ENCODE measurements around the gene BCDIN3D.

The BCDIN3D gene

DNA sequence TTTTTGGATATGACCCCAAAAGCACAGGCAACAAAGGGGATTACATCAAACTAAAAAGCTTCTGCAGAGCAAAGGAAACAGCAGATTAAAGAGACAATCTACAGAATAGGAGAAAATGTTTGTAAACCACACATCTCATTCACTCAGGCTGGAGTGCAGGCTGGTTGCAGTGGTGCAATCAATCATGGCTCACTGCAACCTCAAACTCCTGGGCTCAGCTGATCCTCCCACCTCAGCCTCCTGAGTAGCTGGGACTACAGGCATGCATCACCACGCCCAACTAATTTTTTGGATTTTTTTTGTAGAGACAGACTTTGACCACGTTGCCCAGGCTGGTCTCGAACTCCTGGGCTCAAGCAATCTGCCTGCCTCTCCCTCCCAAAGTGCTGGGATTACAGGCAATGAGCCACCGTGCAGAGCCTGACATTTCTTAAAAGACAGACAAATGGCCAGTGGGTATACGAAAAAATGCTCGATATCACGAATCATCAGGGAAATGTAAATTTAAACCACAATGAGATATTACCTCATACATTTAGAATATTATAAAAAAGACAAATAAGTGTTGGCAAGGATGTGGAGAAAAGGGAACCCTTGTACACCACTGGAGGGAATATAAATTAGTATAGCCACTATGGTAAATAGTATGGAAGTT is 24.5 kb downstream of the BCDIN3D start:
- DNase-seq: peak; percentile 47

DNA sequence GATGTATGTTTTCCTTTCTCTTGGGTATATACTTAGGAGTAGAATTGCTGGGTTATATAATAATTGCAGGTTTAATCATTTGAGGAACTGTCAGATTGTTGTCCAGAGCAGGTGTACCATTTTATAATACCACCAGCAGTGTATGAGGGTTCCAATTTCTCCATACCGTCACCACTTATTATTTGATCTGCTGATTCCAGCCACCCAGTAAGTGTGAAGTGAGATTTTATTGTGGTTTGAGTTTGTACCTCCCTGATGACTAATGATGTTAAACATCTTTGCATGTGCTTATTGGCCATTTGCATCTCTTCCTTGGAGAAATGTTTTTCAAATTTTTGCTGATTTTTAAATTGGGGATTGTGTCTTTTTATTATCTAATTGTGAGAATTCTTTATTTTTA is 29.8 kb downstream of the BCDIN3D start:
- no peak for DNase-seq

DNA sequence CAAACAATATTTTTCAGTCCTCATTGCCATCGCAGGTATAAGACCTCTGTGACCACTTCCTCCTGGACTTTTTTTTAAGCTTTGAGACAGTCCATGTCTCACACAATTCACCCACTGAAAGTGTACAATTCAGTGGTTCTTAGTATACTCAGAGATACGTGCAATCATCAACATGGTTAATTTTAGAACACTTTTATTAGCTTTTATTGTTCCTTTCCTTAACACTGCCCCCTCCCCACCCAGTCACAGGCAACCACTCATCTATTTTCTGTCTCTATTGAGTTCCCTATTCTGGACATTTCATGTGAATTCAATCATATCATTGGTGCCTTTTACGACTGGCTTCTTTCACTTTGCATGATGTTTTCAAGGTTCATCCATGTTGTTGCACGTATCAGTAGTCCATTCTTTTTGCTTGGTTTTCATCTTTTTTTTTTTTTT is 30.9 kb downstream of the BCDIN3D start:
- DNase-seq: no peak

DNA sequence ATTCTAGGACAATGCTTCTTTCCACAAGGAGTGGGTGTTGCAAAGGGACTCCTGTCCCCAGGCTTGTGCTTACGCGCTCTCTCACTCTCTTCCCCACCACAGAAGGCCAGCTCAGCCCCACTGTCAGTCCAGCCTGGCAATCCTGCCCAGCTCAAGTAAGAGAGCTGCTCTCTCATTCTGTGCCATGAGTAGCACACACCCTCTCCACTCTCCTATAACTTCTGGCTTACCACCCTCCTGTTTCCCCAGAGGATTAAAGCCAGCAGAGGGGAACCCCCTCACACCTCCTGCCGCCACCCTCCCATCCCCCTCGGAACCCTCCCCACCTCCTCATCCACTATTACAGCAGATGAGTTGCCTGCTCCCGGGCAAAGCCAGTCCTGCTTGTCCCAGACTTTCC is 31.8 kb downstream of the BCDIN3D start:
- peak; percentile 61 for DNase-seq

DNA sequence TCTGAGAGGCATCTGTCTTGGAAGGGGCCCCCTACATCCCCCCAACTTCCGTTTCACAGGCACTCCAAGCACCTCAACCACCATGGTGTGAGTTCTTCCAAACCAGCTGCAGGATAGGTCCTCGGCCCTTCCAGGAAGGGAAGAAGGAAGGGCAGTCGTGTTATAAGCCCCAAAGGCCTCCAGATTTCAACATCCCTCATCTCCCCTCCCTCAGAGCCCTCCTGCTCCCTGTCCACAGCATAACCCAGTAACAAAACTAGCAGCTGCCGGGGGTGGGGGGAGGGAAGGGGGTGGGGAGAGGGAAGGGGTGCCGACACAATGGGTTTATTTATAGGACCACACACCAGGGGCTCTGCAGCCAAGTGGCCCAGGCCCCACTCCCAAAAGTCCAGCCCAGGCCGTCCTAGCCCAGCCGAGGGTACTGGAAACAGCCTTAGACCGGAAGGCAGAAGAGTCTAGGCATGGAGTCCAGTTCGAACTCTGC is 33.0 kb downstream of the BCDIN3D start:
- DNase-seq: peak; percentile 75

DNA sequence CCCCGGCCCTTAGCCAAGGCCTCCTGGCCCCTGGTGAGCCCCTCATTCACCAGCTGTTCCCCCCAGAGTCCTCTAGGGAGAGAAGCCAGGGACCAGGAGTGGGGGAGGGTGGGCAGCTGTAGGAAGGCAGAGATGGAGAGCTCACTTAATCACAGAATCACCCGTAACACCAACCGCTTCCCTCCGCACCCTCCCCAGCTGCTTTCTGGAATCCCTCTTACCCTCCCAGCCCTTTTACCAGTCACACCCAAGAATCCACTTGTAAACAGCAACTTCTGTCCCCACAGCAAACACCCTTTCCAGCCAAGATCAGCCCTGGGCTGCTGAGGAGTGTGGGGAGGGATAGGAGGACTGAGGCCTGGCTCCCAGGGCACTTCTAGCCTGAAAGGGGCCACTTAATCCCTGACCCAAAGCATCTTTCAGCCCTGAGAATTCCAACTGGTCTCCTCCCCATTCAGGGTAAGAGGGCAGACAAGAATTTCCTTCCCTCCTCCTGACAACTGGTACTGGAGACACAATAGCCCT is 33.5 kb downstream of the BCDIN3D start:
- peak; percentile 85 for DNase-seq

DNA sequence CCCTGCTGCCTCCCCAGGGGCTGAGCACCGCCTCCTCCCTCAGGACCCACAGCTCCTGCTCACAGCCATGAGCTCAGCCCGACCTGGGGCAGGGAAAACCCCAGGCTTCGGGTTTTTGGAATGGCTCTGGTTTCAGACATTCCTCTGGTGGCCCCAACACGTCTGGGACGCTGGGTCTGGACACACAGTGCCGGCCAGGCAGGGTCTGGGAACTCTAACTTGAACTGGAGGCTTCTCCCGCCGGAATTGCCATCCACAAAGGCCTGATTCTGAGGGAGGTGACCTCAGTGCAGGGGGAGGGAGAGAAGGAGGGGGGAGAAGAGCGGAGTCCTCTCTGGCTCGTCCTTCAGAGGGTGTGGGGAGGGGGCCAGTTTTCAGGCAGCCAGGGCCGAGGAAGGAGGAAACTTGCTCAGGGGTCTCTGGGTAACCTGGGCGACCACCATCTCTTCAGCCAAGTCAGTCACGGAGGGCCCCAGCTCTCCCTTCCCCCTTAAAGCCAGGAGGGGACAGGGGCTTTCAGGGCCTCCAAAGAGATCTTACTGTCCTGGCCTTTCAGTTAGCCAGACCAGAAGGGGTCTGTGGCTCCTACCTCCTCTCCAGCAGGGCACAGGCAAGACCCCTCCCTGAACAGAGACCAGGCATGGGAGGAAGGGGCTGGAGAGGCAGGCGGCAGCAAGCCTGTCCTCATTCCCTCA is 34.1 kb downstream of the BCDIN3D start:
- peak; percentile 99 for DNase-seq

DNA sequence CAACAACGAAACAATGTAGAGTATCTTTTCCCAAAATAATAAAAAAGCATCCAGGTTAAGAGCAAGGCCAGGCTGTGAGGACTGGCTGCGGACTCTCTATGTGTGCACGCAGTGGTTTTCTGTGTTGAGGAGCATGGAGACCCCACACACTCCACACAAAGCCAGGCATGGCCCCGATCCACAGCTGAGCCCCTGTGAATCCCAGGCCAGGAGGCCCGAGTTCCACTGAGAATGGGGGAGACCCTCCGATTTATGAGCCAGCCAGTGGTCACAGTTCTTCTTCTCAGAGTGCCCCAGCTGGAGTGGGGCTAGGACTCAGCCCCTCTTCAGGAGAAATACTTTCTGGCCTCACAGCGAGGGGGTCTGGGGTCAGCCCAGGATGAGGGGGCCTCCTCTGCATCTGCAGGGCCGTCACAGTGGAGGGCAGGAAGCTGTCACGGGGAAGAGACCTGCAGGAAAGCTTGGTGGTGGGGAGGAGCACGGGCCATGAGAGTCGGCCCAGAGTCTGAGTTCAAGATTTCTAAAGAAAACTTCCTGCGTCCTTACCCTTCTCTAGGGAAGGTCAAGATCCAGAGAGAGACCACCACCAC is 34.8 kb downstream of the BCDIN3D start:
- DNase-seq: no peak

DNA sequence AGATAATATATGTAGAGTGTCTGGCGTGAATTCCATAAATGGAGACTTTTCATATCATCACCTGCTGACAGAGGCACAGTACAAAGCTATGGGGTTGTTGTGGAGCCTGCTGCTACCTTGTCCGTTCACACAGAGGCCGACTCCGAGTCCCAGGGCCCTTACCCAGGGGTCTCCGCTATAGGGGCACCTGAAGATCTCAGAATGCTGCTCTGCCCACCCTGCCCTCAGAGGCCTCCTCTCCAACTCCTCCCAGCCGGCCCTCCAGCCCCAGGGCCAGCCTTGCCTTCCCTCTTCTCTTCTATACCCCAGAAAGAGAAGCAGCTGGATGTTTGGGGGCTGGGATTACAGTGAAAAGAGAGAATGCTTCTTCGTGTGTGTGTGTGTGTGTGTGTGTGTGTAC is 36.0 kb downstream of the BCDIN3D start:
- DNase-seq: no peak

DNA sequence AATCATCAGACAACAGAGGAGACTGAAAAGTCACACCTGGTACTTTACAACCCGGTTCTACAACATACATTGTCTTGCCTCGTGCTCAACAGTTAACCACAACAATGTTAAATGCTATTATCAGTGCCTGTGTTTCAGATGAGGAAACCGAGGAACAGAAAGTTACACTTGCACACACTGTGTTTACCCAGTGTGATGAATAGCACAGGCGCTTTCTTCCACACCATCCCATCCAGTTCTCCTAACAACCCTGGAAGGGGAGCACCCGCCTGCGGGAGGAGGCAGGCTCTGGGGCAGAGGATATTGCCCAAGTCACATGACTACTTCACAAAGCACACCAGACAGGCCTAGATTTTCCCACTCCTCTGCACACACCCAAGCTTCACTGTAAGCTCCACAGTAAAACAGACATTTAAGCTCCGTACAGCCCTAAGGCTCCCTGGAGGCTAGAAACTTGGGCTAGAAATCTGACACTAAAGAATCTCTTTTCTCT is 36.5 kb downstream of the BCDIN3D start:
- DNase-seq: no peak

DNA sequence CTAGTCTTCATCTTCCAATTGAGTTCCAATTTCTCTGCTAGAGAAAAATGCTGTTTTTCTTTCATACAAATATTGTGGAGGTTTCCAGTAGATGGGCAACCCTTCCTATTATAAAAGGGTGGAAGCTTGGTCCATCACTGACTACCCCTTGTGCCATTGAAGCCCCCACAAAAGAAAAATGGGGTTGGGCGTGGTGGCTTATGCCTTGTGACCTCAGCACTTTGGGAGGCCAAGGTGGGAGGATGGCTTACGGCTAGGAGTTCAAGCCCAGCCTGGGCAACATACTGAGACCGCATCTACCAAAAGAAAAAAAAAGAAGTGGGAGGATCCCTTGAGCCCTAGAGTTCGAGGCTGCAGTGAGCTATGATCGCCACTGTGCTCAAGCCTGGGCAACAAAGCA is 37.5 kb downstream of the BCDIN3D start:
- no peak for DNase-seq

DNA sequence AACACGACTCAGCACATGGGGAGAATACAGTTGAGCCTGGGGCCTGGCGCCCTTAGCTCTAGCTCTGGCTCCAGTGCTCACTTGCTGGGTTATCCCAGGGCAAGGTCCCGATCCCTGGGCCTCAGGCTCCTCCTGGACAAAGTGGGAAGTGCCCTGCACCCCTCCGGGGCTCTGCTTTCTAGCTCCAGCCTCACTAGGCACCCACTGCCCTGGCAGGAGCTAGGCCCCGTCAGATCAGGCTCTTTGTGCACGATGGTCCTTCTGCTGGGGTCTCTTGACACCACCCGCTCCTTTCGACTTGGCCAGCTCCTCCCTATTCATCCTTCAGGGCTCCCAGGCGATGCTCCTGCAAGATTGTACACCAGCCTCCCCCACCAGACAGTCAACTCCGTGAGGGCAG is 38.1 kb downstream of the BCDIN3D start:
- no peak for DNase-seq

DNA sequence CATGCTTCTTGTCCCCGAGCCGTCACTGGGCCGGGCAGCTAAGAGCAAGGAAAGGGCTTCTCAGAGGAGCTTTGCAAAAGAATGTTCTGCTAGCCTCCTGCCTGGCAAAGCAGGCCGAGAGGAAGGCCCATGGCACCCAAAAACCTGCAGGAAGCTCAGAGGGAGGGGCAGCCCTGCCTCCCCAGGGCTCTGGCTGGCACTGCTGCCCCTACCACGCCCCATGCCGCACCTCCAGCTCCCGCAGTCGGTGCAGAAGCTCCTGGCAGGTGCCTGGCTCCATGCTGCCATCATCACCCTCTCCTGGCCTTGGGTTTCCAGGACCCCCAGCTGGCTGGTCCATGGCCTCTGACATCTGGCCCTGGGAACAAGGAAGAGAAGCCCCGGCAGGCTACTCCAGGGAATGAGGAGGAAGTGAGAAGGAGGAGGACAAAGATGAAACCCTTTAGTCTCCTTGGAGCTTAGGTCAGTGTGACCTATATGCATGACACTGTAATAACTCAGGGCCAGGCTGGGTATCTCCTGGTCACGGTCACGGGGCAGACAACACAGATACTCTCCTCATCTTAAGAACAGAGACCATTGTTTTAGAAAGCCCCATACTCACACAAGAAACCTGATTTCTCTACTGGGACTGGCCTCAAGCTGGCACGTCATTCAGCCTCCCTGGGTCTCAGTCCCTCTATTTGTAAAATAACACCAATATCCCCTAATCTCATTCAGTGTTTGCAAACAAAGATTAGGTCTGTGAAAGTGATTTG is 39.0 kb downstream of the BCDIN3D start:
- DNase-seq: no peak

DNA sequence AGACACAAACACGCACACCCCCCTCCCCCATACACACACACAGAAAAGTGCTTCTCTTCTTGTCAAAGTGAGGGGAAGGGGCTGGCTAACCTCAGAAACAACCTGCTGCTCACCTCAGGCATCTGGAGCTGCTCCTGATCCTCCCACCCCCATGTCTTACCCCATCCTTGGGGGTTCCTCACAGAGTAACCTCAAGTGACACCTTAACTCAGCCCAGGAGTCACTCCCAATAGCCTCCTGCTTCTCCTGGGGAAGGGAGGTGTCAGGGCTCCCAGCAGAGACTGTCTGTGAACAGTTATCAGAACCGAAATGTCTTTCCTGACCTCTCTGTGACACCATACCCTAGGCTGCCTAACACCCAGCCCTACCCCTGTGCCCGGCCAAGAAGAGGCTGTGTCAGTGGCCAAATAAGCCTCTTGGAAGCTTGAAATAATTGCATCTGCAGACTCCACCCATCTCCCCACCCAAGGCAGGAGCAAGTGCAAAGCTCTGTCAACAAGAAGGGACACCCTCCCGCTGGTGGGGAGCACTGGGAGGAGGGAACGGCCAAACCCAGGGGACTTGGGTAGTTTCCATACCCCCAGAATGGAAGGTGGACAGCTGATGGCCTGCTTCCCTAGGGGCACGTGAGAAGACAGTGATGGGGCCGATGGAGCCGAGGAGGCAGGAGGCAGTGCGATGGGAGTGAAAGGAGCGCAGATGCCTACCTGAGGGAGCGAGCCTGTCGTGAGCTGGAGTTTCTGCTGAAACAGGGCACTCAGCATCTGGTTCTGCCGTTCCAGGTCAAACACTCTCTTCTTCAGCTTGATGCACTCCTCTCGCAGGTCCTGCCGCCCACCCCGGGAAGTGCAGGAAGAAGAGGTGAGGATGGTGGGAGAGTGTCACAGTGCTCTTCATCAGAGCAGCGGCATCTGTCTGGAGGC is 41.5 kb downstream of the BCDIN3D start:
- no peak for DNase-seq

DNA sequence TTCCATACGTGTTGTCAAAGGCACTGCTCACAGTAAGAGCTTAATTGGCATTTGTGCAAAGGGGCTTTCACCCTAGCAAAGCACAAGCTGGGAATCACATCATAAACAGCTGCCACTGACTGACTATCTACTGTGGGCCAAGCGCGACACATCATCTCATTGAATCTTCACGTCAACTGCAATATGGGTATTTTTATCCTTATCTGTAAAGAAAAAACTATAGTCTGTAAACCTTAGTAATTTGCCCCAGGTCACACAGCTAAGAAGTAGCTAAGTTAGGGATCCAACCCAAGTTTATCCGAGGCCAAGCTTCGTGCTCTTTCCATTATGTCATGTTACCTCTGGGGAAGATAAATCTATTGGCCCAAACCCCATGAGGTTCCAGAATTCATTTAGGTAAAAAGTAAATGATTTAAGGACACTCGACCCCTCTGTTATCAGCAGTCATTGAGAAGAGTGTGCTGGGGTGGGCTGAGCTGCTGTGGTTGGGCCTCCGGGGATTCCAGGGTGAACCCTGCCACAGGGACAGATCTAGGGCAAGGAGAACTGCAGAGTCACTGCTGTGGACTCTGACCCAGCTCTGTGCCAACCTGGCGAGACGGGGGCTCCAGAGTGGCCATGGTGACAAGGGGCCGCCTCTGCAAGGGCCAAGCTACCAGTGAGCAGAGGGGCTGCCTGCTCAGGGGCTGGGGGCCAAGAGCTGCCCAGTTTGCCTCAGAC is 42.3 kb downstream of the BCDIN3D start:
- DNase-seq: no peak

DNA sequence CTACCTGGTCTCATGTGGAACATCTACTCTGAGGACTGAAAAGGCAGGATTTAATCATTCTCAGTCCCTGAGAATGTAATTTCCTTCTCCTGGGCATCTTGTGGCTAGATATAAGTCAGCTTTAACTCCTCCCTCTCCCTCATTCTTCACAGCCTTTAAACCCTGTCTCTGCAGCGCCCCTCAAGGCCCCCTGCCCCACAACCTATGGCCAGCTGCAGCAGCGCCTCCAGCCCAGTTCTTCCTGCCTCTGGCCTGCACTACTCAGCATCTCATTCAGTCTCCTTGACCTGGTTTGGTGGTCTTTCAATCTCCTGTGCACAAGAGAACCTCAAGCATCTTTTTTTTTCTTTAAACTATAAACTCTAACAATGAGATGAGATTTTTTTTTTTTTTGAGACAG is 44.0 kb downstream of the BCDIN3D start:
- no peak for DNase-seq

DNA sequence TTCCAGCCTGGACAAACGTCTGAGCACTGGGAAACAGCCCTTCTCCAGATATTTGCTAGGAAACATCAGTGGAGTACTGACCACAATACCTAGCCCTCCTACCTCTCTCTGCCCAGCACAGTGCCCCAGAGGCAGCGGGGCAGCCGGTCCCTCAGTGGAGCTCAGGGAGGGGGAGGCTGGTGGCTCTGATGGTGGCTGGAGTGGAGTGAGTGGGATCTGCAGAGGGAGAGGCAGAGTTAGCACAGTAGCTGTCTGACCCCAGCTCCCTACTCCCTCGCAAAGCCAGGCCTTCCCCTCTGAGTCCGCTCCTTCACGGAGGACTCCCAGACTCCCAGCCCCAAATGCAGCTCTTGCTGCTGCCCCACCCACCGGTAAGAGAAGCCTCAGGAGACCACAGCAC is 44.7 kb downstream of the BCDIN3D start:
- DNase-seq: peak; percentile 52

DNA sequence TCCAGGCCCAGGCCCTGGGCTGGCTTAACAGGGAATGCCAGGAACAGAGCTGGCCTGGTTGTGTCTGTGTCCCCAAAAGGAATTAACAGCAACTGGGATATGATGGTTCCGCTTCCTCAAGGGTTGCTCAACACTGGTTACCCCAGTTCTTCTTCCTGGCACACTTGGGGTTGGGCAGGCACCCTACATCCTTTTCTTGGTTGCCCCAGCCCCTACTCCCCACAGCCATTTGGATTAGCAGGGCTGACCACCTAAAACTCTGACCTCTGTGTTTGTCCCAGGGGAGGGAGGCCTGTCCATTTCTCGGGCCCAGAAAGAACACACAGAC is 45.5 kb downstream of the BCDIN3D start:
- DNase-seq: no peak

DNA sequence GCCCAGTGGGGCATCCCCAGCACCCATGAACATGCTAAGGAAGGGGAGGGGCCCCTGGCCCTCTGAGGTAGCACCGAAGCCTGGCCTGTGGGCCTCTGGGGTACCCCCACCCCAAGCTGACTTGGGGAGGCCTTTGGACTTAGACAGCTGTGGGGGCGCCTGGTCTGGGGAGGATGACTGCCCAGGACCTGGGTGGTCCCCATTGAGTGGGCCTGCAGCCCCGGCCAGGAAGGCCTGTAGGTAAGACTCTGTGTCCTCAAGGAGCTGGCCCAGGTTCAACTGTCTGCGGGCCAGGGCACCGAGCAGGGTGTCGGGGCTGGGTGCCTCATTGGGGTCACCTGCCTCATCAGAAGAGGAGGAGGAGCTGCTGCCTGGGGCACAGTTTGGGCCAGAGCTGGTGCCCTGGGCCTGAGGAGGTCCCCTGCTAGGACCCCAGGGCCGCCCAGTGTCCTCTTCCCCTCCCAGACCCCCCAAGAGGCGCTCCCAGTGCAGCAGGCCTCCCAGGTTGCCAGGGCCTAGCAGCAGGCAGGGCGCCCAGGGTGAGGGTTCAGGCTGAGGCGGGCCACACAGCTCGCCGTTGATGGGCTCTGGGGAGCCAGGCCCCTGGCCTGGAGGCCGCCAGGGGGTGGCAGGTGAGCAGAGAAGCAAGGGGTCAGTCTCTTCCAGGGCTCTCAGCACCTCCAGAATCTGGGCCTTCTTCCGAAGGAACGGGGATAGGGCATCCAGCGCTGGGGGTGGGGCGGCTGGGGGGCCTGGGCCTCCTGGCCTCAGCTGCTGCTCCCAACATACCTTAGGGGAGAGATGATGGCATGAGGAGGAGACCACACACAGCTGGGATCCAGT is 46.1 kb downstream of the BCDIN3D start:
- peak; percentile 54 for DNase-seq

DNA sequence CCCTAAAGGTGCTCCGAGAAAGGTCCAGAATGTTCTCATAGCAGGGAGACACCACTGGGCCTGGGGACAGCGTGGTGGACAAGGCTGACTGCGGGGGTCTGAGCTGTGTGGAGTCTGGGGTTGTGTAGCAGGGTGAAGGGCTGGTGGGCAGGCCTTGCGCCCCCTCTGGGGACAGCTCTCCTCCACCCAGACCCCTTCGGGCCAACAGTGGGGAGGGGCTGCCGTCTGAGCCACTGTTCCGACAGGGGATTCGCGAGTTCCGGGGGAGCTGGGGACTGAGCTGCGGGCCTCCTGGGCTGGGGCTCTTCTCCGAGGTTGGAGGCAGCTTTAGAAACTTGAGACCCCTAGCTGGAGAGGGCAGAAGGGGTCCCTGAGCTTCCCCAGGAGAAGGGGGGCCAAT is 46.8 kb downstream of the BCDIN3D start:
- no peak for DNase-seq

Data from islet precursor cell (in vitro differentiated cells).